Inferior parietal cortex (tissue), 1 donor: ENCODE measurements around the gene IPCEF1.
"Not testable (repeated sequence)": the region's sequence is repeated elsewhere in the genome, so short reads cannot be mapped to it uniquely, and the experiment has no call there.

Source experiments
- DNase-seq: peaks from one replicate; pipeline ENCODE4 v3.0.0-alpha.2; 2016; ENCODE audit errors: extremely low spot score

Gene IPCEF1

GRCh38 chr6:154247119-154247861 lies 109.3 kb downstream of the IPCEF1 start:
- DNase-seq: no peak

DNA sequence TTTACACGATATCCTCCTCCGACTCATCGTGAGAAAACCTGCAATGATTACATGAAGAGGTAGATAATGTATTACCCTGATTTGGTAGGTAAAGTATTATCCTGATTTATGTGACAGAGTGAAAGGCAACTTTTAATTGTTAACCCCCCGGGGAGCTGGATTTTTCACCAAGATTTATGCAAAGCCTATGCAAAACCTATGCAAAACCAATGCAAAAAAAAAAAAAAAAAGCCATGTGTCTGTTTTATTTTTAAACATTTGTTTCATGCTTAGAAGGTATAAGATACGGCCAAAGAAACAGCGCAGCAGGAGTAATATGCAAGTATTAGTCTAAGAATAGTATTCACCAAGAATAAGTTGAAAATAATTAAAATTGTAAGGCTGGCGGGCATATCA lies 109.9 kb downstream of the IPCEF1 start:
- no peak for DNase-seq

DNA sequence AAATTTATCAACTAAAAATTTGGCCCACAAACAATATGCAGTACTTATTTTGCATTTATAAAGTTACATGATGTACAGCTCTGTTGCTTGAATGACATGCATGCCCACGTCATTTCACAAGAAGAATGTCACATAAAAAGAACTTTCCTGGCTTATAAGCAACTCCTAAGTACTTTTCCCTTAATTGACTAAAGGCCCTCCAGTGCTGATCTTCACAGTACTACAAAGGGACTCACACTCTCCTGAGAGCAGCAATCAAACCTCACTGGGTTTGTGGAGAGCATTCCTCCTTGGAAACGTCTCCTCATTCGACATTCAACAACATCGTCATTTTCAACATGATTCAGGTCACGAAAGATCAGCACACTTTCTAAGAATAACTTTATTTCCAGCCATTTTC lies 111.1 kb downstream of the IPCEF1 start:
- no peak for DNase-seq

DNA sequence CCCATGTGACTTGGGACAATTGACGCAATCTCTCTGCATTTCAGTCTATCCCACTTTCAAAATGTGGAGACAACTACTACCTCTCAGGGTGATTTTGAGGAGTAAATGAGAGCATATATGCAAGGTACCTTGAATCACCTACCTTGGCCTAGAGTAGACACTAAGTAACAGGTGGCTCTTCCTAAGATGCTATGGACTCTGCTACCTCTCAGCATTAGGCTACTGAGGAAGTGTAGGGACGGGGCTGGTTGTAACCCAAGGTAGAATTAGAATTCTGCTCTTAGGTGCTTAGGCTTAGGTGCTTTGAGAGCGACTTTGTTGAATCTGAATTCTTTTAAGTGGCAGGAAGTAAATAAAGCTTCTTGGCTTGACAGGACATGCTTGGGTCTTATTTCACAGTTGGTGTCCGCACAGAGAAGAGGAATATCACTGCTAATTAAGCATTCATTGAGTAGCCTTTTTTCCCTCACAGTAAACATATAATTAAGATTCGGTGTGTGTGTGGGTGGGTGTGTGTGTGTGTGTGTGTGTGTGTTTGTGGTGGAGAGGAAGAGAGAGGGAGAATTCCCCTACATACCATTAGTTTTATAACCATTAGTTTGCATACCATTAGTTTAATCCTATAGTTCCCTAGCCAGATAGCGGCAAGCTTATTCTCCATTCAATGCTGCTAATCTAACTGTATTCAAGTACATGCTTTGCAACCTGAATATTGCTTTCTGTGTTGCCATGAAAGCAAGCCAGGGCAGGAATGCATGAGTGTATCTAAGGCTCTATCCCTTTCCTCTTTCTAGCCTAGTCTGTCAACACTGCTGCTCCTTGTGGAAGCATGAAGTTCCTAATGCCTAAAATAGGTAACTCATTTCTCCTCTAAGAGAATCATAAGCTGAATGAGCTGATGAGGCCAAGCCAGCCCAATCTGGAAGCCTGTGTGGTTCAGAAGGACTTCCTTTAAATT lies 112.5 kb downstream of the IPCEF1 start:
- no peak for DNase-seq

GRCh38 chr6:154242617-154243357 lies 113.8 kb downstream of the IPCEF1 start:
- no peak for DNase-seq

DNA sequence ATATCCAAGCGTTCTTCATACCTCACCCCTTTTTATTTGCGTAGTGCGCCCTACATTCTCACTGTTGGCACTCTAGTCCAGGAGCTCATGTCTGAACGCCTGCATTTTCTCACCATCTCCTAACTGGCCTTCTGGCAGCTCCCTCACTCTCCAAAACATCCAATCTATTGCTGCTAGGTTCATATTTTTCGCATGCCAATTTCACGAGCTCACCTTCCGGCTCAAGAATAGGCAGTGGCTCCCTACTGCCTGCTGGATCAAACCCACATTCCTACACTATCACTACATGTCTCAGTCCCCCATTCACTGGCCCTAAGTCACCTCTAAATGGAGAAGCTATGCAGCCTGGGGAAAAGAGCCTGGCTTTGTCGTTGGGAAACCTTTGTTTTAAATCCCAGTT lies 115.0 kb downstream of the IPCEF1 start:
- no peak for DNase-seq

GRCh38 chr6:154241061-154241460 lies 115.5 kb downstream of the IPCEF1 start:
- DNase-seq: not testable (repeated sequence)

- DNase-seq: no peak
Observed at GRCh38 chr6:154239392-154239791, 117.2 kb downstream of the IPCEF1 start.

GRCh38 chr6:154238831-154239230 lies 117.8 kb downstream of the IPCEF1 start:
- DNase-seq: no peak

DNA sequence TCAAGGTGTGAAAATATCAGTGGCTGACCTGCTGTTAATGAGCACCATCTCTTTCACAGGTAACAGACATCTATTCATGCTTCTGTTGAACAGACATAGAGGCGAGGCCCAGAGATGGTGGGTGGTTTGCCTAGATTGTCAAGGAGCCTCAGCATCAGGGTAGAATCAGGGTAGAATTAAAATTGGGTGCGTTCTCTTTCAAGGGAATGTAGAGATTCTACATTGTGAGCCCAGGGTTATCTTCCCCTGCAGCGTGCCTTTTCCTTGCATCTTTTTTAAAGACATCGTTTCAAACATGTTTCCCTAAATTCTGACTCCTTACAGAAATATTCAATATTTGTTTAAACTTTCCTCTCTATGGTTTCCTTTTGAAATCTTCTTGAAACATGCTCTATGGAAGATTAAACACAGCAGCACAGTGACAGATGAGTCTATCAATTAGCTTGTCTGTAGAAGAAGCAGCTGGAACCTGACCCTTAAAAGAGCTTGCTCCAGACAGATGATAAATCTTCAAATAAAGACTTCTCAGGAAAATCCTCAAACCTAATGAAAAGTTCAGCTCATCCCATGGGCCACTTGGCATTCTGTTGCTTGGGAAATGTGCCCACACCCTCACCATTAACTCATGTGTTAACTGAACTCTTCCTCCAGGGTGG lies 119.8 kb downstream of the IPCEF1 start:
- DNase-seq: no peak

GRCh38 chr6:154234019-154234772 lies 122.4 kb downstream of the IPCEF1 start:
- DNase-seq: no peak

- DNase-seq: no peak
Observed at GRCh38 chr6:154233383-154233782, 123.2 kb downstream of the IPCEF1 start.

GRCh38 chr6:154232013-154232910 lies 124.3 kb downstream of the IPCEF1 start:
- no peak for DNase-seq

GRCh38 chr6:154230910-154231595 lies 125.5 kb downstream of the IPCEF1 start:
- DNase-seq: no peak

DNA sequence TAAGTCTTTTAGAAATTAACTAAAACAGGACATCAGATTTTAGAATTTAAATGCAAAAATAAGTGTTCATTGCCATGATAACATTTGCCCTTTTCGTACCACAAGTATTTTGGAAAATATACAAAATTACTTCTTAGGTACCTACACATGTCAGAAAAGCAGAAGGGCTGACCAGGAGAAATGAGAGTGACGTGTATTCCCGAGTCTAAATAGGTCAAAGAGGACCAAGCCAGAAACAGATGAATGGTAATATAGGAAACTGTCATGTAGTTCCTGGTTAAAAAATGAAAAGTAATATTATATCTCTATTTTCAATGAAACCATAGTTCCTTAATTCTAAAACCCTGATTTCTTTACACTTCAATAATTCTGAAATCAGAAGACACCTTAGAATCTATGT lies 126.2 kb downstream of the IPCEF1 start:
- no peak for DNase-seq

GRCh38 chr6:154229786-154230185 lies 126.8 kb downstream of the IPCEF1 start:
- DNase-seq: no peak

DNA sequence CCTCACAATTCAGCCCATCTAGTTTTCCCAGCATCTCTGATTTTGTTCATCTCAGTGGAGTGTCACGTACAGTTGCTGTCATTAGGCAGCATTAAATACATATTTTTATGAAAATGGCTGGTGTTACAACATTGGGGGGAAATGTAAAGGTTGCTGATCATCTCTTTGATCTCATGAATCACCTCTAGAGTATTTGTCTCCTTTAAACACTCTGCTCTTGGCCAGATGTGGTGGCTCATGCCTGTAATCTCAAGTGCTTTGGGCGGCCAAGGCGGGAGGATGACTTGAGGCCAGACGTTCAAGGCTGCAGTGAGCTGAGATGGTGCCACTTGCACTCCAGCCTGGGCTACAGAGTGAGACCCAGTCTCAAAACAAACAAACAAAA lies 128.1 kb downstream of the IPCEF1 start:
- DNase-seq: no peak

GRCh38 chr6:154227862-154228520 lies 128.6 kb downstream of the IPCEF1 start:
- no peak for DNase-seq

DNA sequence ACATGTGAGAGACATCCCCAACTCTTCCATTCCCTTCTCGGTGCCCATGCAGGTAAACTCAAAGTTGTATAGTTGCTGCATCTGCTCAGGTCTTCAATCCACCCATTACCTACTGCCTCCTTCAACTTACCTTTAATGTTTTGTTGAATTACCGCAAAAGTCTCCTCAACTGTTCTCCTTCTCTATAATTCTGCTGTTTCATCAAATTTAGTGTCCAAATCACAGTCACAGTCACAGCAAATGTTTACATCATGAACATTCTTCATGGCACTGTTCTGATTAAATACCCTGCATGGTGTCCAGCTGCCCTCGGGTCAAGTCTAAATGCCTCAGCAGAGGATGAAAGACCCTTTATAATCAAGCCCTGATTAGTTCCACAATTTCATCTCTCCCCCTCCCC lies 130.1 kb downstream of the IPCEF1 start:
- DNase-seq: no peak
